ENCODE measurements around the gene B4GALT5.
"Not testable (repeated sequence)": the region's sequence is repeated elsewhere in the genome, so short reads cannot be mapped to it uniquely, and the experiment has no call there.

The B4GALT5 gene

DNA sequence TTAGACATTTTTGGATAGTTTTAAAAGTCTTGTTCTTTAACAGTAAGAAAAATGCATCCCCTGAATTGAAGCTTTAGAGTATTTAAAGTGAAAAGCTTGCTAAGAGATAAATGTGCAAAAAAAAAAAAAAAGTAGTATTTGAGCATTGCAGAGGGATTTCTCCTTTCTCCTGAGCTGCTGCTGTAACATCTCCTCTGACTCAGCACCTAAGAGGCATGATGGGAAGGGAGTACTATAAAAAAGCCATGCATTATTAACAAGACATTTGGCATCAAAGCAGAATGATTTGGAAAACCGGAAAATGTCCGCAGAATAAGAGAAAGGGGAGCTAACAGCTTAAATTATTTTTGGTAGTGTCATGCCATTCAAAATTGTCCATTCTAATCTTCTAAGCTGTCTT is 27.9 kb downstream of the B4GALT5 start:
- DNase-seq (ENCODE audit: low read depth): no peak
- H3K4me3 ChIP-seq (ENCODE audit: low read depth, low read length): no peak overlapping the region

DNA sequence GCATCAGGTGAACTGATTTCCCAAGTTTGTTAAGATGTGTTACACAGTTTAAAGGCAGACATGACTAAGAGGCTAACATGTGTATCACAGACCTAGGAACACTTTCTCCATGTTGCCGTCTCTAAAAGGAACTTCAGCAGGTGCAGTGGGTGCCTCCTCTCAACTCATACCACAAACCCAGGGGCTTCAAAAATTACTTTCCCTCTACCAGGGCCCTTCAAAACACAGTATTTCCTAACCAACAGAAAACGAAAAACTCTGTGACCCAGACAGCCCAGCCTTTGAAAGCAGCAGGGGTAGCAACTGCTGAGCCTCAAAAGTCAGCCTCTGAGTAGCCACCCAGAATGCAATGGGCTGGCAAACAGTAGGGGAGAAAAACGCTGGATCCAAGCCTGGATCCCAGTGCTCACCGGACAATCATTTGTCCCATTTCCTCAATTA is 28.5 kb downstream of the B4GALT5 start:
- no peak overlapping the region for H3K4me3 ChIP-seq (ENCODE audit: low read depth, low read length)
- no peak for DNase-seq (ENCODE audit: low read depth)

DNA sequence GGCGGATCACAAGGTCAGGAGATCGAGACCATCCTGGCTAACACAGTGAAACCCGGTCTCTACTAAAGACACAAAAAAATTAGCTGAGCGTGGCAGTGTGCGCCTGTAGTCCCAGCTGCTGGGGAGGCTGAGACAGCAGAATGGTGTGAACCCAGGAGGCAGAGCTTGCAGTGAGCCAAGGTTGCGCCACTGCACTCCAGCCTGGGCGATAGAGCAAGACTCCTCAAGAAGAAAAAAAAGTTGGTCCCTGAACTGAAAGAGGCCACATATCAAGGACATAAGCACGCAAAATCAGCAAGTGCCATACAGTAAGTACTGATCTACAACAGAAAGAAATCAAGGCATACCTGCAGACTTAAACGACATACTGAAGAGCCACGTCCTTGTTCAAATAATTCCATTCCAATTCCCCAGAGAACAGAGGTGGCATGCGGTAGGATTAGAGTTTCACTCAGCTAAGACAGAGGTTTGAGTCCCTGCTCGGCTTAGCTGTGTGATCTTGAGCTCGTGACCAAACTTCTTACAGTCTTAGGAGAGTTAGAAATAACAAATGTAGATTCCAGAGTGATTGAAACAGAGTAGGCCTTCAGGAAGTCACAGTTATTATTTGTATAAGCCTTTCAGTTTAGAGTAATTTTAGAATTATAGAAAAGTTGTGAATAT is 29.2 kb downstream of the B4GALT5 start:
- H3K4me3 ChIP-seq (ENCODE audit: low read depth, low read length): no peak overlapping the region
- no peak for DNase-seq (ENCODE audit: low read depth)

DNA sequence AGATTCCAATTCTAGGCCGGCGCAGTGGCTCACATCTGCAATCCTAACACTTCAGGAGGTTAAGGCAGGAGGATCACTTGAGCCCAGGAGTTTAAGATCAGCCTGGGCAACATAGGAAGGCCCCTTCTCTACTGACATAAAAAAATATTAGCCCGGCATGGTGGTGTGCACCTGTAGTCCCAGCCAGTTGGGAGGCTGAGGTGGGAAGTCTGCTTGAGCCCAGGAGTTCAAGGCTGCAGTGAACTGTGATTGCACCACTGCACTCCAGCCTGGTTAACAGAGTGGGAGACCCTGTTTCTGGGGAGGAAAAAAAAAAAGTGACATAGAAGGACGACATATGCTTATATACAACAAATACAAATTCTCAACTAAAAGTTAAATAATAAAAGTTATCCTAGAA is 30.9 kb downstream of the B4GALT5 start:
- no peak overlapping the region for H3K4me3 ChIP-seq (ENCODE audit: low read depth, low read length)
- DNase-seq (ENCODE audit: low read depth): no peak

DNA sequence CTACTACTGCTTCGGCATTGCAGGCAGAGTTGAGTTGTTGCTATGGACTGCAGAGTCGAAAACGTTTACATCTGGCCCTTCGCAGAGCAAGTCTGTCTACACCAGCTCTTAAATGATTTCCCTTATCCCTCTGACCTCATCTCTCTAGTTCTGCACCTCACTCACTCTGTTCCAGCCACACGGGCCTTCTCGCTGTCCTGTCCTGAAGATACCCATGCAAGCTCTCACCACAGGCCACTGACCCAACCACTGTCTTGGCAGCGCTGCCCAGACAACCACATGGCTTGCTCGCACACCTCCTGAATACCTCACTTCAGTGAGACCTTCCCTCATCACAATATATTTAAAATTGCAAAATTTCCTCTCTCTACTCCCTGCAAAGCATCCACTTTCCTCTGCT is 31.4 kb downstream of the B4GALT5 start:
- H3K4me3 ChIP-seq (ENCODE audit: low read depth, low read length): no peak overlapping the region
- no peak for DNase-seq (ENCODE audit: low read depth)

DNA sequence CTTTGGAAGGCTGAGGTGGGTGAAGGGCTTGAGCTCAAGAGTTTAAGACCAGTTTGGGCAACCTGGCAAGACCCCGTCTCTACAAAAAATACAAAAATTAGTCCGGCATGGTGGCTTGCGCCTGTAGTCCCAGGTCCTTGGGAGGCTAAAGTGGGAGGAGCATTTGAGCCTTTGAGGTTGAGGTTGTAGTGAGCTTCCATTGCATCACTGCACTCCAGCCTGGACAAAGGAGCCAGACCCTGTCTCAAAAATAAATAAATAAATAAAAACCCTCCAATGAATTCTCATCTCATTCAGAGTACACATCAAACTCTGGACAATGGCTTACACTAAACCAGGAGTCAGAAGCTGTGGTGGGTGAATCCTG is 31.8 kb downstream of the B4GALT5 start:
- DNase-seq (ENCODE audit: low read depth): no peak
- no peak overlapping the region for H3K4me3 ChIP-seq (ENCODE audit: low read depth, low read length)

DNA sequence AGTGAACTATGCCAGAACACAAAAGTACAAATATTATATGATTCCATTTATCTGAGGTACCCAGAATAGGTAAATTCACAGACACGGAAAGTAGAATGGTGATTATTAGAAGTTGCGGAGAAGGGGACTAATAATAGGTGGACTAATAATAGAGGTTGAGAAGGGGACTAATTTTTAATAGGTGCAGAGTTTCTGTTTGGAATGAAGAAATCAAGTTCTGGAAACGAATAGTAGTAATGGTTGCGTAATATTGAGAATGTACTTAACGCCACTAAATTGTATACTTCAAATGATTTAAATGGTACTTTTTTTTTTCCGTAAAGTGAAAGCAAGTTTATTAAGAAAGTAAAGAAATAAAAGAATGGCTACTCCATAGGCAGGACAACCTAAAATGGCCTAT is 33.2 kb downstream of the B4GALT5 start:
- no peak overlapping the region for H3K4me3 ChIP-seq (ENCODE audit: low read depth, low read length)
- DNase-seq (ENCODE audit: low read depth): no peak

DNA sequence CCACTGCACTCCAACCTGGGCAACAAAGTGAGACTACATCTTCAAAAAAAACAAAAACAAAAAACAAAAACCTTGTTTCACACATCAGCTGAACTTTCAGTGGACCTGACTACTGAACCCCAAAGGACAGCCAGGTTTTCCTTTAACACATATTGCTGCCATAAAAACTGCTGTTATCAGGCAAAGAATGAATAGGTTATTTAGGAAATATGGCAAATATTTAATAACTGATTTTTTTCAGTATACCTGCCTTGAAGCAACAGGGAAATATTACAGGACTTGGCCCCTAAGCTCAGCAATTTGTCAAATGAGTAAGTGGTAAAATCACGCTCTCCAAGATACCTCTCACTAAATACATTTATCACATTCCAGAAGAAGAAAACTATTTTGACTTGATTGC is 34.0 kb downstream of the B4GALT5 start:
- no peak for DNase-seq (ENCODE audit: low read depth)
- H3K4me3 ChIP-seq (ENCODE audit: low read depth, low read length): no peak overlapping the region

DNA sequence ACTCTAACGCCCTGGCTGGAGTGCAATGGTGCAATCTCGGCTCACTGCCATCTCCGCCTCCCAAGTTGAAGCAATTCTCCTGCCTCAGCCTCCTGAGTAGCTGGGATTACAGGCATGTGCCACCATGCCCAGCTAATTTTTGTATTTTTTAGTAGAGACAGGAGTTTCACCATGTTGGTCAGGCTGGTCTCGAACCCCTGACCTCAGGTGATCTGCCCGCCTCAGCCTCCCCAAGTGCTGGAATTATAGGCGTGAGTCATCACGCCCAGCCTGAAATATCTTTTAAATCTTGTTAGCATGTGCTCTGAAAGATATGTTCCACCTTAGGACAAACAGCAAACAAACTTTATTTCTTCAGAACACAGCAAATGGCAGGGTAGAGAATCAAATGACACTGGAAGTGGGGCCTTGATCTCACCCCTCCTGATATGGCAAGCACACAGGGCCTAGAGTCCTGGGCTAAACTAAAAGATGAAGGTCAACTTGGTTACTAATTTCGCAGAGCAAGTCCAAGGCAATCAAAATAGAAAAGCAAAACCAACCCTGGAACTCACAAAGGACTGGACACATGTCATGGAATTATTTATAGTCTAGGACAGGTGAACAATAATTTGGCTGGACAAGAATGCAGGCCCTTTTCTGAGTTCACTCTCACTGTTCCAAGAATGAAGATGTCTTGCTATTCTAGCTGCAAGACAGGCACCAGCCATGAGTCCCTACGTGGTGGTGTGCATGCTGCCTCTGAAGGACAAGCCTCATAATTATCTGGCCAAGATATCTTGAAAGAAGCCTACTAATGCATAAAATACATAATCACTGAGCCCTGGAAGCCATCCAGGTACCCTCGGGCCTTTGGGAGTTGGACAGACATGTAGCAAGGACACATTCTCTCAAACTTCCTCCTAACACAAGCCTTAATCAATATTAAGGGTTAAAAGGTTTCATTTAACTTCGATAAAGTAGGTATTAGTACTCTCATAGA is 35.6 kb downstream of the B4GALT5 start:
- H3K4me3 ChIP-seq (ENCODE audit: low read depth, low read length): no peak overlapping the region
- DNase-seq (ENCODE audit: low read depth): no peak

DNA sequence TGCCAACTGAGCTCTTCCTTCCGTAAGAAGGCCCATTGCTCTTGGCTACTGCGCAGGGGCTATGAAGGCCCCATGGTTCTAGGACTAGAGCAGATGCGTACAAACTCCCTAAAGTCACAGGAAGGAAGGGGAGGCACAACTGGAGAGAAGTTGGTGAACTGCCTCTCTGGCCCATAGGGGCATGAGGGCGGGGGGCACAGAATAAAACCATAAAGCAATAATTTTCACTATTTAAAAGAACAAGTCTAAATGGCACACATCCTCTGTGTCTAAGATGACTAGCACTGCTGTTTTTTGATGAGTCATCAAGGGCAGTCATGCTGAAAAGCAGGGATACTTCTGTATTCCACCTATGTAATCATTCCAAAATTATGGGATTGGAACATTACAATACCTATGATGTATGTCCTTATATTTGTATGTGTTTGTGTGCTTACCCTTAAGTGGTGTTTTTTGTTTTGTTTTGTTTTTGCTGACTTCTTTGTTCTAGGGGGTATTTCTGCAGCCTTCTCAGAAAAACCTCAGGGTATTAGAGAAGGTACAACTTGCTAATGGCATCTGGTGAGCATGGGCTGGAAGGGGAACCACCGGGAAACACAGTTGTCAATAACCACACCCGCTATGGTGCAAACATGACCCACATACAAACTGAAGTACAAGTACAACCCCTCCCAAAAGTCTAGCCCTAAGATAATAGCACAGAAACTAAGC is 36.9 kb downstream of the B4GALT5 start:
- no peak for DNase-seq (ENCODE audit: low read depth)
- no peak overlapping the region for H3K4me3 ChIP-seq (ENCODE audit: low read depth, low read length)

DNA sequence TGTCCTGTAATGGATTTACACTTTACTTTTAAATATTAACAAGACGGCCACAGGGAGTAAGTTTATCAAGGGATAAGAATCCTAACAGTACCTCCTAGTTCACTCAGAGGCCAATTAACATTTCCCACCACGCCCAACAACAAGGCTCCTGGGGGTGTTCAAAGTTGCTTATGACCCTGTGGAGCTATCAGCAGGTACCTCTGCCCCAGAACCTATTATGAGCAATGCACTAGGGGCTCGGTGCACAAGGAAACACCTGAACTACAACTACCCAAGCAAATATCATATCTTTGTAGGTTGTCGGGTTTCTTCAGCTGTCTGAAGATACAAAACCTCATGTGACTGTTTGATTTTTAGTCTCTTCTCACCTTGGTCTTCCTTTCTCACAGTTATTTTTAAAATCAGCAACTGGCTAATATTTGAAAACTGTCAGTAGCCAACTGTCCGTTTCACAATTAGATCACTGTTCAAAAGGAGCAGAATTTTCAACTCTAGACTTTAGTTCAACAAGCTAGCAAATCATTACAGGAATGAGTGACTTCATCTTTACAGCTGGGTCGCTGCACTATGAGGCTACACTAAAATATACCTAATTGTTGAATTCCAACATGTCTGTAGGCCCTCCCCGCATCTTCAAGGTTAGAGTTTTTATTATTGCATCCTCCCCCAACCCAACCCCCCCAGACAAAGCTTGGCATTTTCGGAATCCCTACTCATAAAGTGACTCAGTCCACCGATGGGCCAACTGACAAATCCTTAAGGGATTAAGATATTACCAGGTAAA is 38.1 kb downstream of the B4GALT5 start:
- no peak overlapping the region for H3K4me3 ChIP-seq (ENCODE audit: low read depth, low read length)
- no peak for DNase-seq (ENCODE audit: low read depth)

DNA sequence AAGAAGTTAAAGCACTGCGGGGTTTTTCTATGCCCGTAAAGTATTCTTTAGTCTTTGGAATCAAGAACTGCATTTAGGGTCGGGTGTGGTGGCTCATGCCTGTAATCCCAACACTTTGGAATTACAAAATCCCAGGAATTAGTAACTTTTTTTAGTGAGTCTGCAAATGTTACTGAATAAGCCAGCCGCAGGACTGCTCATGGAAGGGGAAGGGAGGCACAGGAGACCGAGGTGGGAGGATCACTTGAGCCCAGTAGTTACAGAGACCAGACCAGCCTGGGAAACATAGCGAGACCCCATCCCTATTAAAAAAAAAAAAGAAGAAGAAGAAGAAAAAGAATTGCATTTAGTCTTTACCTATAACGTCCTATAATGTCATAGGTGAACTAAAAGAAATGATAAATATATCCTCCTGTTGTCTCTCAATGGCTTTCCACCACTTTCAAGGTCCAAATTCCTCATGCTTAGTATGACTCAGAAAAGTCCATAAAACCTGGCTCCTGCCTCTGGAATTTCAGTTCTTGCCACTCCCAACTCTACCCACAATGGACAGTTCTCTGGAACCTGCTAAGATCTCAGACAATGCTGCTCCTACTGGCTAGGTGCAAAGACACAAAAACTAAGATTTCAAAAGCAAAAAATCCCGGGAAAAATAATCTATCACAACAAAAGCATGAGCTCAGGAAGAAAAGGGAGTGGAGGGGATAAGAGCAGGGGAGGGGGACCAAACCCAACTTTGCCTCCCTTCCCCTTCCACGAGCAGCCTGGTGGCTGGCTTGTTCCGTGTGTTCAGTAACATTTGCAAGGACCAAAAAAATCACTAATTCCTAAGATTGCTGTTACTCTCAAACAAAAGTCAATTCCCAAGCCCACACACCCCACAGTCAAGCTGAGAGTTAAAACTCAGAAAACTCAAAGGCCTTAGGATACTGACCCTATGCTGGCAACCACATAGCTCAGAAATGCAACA is 39.0 kb downstream of the B4GALT5 start:
- H3K4me3 ChIP-seq (ENCODE audit: low read depth, low read length): no peak overlapping the region
- DNase-seq (ENCODE audit: low read depth): no peak

DNA sequence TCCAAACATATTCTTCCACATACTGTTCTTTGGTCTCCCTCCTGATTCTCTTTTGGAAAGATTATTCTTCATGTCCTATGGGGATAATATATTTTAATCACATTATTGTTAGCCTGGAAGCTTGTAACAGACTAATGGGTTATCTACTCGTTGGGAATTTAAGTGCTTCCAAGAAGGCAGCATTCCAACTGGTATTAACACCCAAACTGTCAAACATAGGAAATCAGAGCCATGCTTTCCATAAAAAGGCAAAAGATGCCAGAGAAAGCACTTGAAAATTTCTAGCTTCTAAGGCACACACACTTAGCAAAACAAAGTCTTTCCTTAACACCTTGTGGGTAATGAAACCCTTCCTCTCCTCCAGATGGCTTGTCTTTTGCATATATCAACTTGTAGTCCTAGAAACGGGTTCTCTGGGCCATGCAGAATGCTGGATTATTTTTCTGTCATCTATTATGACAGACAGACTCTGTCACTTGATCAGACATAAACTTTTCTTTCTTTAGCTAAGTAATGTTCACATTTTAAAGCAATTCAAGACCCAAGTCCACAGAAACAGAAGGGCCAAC is 41.5 kb downstream of the B4GALT5 start:
- no peak for DNase-seq (ENCODE audit: low read depth)
- no peak overlapping the region for H3K4me3 ChIP-seq (ENCODE audit: low read depth, low read length)

DNA sequence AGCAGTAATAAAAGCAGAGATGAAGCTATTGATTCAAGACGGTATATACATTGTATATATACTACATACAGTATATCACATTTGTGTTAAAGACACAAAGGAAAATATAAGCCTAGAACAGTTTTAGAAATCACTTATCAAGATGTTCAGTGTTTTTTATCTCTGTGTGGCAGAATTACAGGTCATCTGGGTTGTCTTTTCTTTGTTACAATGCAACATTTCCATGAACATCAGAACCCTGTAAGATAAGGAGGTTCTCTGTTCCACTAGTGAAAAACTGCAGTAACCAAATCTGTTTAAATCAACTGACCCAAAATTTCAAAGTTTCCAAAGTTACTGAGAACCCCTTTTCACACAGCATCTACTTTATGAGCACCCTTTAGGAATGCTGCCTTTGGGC is 42.2 kb downstream of the B4GALT5 start:
- no peak overlapping the region for H3K4me3 ChIP-seq (ENCODE audit: low read depth, low read length)
- no peak for DNase-seq (ENCODE audit: low read depth)

DNA sequence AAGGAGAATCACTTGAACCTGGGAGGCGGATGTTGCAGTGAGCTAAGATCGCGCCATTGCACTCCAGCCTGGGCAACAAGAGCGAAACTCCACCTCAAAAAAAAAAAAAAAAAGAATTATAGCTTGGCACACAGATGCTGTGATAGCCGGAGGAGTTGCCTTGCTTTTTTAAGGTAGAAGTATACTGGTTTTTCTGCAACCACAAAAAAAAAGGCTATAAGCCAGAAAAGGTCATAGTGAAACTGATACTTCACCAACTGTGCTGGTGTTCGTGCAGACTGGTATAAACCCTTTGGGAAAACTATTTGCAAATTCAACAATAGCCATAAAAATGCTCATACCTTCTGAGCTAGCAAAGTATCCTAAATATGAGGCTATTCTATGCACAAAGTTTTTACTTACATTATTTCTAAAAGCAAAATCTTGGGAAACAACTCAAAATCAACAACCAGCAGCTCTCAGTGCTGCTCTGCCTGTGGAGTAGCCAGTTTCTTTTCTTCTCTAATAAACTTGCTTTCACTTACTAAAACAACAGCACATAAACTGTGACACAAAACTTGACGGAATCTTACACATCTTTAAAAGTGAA is 44.0 kb downstream of the B4GALT5 start:
- no peak overlapping the region for H3K4me3 ChIP-seq (ENCODE audit: low read depth, low read length)

DNA sequence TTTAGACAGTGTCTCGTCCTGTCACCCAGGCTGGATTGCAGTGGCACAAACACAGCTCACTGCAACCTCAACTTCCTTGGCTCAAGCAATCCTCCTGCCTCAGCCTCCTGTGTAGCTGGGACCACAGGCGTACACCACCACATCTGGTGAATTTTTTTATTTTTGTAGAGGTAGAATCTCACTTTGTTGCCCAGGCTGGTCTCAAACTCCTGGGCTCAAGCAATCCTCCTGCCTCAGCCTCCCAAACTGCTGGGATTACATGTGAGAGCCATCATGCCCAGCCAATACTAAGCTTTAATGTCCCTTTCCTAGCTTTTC is 44.8 kb downstream of the B4GALT5 start:
- not testable (repeated sequence) for DNase-seq (ENCODE audit: low read depth); H3K4me3 ChIP-seq (ENCODE audit: low read depth, low read length)

More for the DNA sequence above, 44.0 kb downstream of the B4GALT5 start:
- no peak for DNase-seq (ENCODE audit: low read depth)

DNA sequence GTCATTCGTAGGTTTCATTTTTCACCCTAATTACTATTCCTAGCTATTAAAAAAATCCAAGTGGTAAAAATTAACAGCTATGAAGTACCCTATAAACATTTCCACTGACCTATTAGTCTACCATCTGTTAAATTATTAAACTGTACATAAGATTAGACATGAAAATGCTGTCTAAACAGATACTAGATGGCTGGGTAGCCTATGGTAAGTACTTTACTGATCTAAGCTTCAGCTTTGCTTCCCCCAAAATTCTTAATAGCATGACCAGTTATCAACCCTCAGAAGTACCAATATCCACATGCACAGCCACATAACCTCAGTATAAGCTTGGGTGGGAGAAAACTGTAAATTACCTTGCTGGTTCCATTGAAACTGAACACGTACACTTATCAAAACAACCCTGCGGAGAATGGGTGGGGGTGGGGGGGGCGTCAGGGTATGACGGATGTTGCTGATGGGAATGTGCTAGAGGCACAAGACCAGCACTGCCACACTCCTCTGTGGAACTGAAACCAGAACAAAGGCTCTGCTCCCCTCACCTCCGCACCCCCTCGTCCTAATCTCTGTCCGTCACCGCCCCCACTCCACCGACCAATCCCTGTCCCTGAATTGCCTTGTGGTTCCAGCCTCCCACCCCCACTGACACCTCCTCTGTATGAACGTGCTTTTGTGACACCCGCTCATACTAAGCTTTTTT is 45.3 kb downstream of the B4GALT5 start:
- H3K4me3 ChIP-seq (ENCODE audit: low read depth, low read length): no peak overlapping the region
- no peak for DNase-seq (ENCODE audit: low read depth)
